GM12801 (cell line): ENCODE measurements around the gene IMP4.
A peak's percentile ranks its signal among the peaks of the same experiment; 100 is the strongest.

ENCODE experiments used
- TF ChIP-seq, protein P1 (sequence below): IDR thresholded peaks from one replicate; pipeline ENCODE4 v1.5.1; 2011; ENCODE audit warnings: control low read depth; ENCODE audit not compliant: insufficient read length; ENCODE audit errors: extremely low read depth

Gene IMP4

DNA sequence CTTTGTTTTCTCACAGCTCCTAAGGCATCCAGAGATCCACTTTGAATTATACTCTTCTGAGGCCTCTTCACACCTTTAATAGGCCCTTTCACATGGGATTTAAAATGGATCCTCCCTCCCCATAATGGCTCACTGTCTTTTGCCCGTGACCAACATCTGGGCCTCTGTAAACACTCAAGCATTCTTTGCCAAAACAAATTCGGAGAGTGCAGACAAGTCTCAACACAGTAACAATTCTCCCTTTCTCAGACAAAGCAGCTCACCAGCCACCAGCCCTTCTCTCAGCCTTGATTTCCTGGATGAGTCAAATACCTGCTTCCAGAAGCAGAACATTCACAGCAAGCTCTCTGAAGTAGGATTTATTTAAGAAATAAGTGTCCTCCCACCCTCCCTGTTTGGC lies 14.0 kb upstream of the IMP4 start:
- TF ChIP-seq, protein P1, sequence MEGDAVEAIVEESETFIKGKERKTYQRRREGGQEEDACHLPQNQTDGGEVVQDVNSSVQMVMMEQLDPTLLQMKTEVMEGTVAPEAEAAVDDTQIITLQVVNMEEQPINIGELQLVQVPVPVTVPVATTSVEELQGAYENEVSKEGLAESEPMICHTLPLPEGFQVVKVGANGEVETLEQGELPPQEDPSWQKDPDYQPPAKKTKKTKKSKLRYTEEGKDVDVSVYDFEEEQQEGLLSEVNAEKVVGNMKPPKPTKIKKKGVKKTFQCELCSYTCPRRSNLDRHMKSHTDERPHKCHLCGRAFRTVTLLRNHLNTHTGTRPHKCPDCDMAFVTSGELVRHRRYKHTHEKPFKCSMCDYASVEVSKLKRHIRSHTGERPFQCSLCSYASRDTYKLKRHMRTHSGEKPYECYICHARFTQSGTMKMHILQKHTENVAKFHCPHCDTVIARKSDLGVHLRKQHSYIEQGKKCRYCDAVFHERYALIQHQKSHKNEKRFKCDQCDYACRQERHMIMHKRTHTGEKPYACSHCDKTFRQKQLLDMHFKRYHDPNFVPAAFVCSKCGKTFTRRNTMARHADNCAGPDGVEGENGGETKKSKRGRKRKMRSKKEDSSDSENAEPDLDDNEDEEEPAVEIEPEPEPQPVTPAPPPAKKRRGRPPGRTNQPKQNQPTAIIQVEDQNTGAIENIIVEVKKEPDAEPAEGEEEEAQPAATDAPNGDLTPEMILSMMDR, result no peak

DNA sequence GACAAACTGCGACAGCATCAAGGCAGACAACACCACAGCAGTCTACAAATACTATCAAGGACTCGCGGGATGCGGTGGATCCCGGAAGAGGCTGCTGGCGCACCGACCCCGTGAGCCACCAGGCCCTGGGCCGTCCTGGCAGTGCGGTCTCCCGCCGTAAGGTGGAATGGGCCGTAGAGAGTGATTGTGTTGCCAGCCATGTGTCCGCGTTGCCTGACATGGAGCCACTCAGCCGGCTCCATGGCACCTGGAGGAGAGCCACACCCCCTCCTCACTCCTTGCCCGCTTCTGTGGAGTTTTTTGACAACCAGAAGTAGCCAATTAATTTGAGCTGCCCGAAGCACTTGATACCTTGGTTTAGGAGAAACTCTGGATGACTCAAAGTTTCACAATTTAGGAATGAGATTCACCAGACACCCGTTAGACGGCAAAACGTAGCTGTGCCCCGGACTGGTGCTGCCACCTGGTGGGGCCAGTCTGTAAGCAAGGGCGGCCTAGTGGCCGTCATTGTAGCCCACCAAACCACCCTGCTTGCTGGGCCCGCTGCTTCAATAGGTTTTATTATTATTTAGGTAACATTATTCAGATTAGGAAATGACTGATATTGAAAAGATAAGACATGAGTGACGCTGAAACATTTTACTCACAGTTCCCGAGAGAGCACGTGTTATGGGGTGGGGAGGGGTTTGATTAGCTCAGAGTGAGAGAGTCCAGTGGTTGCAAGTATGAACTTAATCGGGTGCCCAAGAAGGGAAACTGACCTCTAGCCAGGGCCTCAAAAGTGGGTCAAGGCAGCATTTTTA lies 10.2 kb upstream of the IMP4 start:
- TF ChIP-seq, protein P1, result peak; percentile 46

DNA sequence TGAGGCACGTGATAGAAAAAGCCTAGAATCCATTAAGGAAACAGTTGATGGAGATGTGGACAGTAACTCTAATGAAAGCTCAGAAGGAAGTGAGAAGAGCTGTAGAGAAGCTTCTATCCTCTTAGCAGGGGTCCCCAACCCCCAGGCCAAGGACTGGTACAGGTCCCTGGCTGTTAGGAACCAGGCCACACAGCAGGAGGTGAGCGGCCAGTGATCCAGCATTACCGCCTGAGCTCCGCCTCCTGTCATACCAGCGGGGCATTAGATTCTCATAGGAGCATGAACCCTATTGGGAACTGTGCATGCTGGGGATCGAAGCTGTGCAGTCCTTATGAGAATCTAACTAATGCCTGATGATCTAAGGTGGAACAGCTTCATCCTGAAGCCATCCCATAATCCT lies 8.7 kb upstream of the IMP4 start:
- TF ChIP-seq, protein P1, result no peak

DNA sequence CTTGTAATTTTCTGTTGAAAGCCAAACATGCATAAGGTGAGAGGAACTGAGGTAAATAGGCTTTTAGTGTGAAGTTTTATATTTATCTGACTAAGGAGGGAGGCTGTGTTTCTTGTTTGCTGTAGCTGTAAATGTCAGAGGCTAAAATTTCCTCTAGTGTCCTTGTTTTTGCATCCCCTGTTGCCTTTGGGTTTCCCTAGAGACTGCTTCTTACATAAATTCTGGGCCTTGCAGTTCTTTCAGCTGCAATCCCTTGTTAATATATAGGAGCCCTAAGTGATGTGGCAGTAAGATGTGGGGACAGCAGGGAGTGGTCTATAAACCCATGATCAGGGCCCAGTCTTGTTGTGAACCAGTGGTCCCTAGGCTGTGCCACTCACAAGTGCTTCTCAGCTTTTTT lies 7.5 kb upstream of the IMP4 start:
- TF ChIP-seq, protein P1, result no peak

DNA sequence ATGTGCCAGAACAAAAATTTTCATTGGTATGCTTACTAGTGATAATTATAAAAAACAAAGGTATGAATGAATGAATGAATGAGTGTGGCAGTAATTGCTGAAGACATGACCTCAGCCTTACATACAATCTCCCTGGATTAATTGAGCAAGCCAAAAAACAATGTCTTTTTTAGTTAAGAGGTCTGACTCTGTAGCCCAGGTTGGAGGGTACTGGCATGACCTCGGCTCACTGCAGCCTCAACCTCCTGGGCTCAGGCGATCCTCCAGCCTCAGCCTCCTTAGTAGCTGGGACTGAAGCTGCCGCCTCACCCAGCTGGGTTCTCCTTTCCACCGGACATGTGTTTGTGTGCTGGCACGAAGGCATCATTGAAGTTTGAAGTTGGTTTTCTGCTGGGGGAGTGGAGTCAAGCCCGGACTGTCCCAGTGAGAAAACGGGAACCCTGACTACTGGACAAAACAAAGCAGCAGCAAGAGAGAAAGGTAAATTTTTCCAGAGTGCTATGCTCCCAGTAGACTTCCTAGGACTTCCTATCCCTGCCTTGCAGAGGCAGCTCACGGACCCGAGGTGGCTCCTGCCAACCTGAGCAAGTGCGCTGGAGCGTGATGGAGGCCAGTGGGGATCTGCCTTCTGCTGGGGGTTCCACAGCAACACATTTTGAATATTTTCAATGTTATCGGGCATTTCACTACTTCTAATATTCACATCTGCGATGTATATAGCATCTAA lies 6.4 kb upstream of the IMP4 start:
- TF ChIP-seq, protein P1, result no peak

DNA sequence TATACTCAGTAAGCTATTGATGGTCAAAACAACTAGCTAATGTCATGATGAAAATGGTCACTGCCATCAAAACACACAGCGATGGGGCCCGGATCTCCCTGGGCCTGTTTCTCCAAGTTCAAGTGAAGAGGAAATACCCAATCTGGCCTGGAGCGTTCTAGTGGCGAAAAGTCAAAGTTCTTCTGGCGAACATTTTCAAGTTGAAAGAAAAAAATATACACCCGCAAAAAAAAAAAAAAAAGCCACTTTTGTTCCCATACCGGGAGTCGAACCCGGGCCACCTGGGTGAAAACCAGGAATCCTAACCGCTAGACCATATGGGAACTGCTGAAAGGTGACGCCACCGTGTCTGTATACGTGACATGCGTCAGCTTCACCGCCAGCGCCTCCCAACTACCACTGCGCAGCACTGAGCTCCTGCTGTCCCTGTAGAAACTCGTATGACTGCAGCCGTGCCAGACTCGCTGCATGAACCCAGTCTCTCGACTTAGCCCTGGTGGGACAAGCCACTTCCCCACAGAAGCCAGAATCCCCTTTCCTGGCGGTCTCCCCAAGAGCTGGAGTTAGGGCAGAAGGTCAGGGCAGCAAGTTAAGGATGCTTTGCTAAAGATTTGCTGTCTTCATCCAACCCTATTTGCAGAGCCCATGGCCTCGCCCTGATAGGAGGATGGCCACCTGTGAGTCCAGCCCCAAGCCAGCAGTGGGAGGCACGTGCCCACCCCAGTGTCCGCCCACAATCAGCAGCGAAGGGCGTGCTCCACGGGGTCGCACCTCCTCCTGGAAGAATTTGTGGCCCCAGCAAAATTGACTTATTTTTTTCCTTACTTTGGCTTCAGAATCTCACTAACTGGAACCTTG lies 5.6 kb upstream of the IMP4 start:
- TF ChIP-seq, protein P1, result no peak
